ENCODE data around the gene TMEM14C. TPM values are rescaled to one million over a fixed set of nuclear protein-coding genes. Genes with fewer than 3 reads are reported as not detected.

TMEM14C gene
- total and polyA plus RNA-seq, 8 donors, result 1.4 to 139 (median 96.1) TPM

DNA sequence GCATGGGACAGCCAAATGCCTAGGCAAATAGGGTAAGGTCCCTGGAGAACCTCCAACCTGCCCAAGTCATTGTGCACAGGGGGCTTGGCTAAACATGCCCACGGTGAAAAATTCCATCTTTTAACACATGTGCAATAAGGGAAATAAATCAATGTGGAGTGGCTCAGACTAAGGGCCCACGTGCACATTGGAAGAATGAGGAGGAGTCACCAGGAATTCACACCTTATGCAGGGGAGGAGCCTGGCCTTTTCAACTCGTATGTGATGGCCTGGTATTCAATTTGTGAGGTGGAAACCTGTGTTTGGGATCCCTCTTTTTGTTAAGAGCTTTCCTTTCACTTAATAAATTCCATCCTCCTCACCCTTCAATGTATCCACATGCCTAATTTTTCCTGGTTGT lies 41.1 kb upstream of the TMEM14C start:
- H3K9me3 ChIP-seq, result no peaks in the 10 kb centered on the region
- H3K27me3 ChIP-seq, result no peaks in the 10 kb centered on the region
- no peak overlapping the region for H3K4me3 ChIP-seq
- H3K27ac ChIP-seq, result no peak overlapping the region
- intact Hi-C loops (cut with DNase I; ENCODE audit: low total_unique reads), result no loop called here
- H3K36me3 ChIP-seq, result no peaks in the 10 kb centered on the region
- no peaks in the 10 kb centered on the region for H3K4me1 ChIP-seq
- no peak for TF ChIP-seq POLR2AphosphoS5 (IDR thresholded peaks at IDR 0.05)
- TF ChIP-seq, protein P1, sequence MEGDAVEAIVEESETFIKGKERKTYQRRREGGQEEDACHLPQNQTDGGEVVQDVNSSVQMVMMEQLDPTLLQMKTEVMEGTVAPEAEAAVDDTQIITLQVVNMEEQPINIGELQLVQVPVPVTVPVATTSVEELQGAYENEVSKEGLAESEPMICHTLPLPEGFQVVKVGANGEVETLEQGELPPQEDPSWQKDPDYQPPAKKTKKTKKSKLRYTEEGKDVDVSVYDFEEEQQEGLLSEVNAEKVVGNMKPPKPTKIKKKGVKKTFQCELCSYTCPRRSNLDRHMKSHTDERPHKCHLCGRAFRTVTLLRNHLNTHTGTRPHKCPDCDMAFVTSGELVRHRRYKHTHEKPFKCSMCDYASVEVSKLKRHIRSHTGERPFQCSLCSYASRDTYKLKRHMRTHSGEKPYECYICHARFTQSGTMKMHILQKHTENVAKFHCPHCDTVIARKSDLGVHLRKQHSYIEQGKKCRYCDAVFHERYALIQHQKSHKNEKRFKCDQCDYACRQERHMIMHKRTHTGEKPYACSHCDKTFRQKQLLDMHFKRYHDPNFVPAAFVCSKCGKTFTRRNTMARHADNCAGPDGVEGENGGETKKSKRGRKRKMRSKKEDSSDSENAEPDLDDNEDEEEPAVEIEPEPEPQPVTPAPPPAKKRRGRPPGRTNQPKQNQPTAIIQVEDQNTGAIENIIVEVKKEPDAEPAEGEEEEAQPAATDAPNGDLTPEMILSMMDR (IDR thresholded peaks at IDR 0.05), result no peak
- TF ChIP-seq POLR2A (IDR thresholded peaks at IDR 0.05), result no peak
- WGBS, 5 donors, result 54 to 78% (median 73%) methylated on average over 3 of the region's 3 CpGs
- no peak for DNase-seq

DNA sequence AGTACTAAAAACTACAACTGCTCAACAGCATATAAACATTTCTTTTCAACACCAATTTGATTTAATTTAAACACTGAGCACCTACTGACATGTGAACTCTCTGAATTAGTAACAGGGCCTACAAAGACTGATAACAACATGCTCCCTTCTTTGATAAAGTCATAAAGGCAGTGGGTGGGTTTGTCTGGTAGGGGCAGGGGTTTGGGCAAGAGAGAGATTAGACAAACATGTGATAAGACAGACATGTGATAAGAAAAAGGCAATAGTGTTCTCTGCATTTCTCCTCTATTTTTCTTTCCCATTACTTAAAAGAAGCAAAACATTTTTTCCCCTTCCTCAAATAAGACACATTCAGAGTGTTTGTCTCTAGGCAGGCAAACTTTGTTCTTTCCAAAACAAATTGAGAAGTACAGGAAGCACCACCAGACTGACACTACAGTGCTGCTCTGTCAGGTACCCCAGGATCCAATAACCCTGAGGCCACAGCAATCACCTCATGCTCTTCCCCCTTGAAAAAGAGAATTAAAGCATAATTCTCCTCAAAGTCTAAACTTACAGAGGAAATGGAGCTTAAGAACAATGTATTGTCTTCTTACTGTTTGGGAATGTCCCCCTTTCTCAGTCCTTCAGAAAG lies 40.4 kb upstream of the TMEM14C start:
- intact Hi-C loops (cut with DNase I; ENCODE audit: low total_unique reads), result no loop called here
- DNase-seq, result no peak
- Histone ChIP-seq H3K27me3 (peaks cover 0 to 3% (median 0%) of the 10 kb centered on the region in 3 donors), H3K4me1 (no peaks in the 10 kb centered on the region), H3K36me3 (no peaks in the 10 kb centered on the region), H3K9me3 (no peaks in the 10 kb centered on the region), H3K4me3 (no peak overlapping the region), H3K27ac (no peak overlapping the region)
- TF ChIP-seq EP300 (IDR thresholded peaks at IDR 0.05) (no peak), POLR2A (IDR thresholded peaks at IDR 0.05) (no peak), POLR2AphosphoS5 (IDR thresholded peaks at IDR 0.05) (no peak)
- TF ChIP-seq, protein P1 (IDR thresholded peaks at IDR 0.05), result no peak

DNA sequence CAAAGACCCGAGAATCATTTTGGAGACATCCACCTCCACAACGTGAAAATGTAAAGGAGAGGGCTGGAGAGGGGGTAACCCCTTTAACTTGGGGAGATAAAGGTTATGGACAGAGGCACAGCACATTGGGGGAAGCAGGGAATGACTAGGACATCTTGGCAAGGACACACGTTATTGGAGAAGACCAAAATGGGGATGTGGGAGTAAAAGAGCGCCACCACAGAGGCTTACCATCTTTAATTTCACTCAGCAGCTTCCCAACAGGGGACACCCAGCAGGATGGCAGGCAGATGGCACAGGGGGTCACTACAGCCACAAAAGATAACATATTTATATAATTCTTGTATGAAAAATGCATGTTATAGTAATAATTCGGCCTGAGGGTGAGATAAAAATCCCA lies 38.3 kb upstream of the TMEM14C start:
- DNase-seq, result no peak
- TF ChIP-seq, protein P1 (IDR thresholded peaks at IDR 0.05), result no peak
- Histone ChIP-seq H3K27me3 (peaks cover 0 to 3% (median 0%) of the 10 kb centered on the region in 3 donors), H3K9me3 (no peaks in the 10 kb centered on the region), H3K4me1 (no peaks in the 10 kb centered on the region), H3K4me3 (no peak overlapping the region), H3K36me3 (no peaks in the 10 kb centered on the region), H3K27ac (no peak overlapping the region)
- intact Hi-C loops (cut with DNase I; ENCODE audit: low total_unique reads), result no loop called here
- 70 to 75% (median 73%) methylated on average over 5 of the region's 5 CpGs for WGBS, 5 donors

DNA sequence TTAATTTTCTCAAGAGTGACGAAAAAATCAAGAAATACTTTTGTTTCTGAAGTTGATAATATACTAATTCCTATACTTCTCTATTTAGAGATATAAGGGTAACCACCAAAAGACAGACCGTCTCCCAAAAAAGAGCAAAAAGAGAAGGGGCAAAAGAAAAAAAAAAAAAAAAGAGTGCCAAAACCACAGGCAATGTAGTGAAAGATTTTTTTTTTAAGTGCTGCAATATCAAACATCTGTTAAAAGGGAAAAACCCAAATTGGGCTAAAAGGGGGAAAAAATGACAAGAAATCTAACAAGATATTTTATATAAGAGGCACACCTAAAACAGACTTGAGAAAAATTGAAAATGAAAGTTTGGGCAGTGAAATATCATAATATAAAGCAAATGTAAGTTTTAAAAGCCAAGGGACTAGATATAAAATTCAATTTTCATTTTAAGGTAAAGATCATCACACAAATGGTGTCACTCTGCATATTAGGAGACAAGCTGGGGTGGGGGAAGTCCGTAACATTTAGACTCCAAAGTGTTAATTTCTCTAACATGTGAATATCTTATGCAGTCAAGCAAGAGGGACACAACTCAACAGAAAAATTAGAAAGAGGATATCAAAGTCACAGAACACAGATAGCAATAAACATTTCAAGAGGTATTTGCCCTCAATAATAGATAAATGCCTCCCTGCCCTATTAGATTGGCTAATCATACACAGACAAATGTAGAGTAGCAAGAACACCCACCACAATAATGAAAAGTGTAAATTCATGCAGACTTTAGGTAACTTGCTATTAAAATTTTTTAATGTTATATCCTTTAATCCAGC lies 37.6 kb upstream of the TMEM14C start:
- H3K4me3 ChIP-seq, result no peak overlapping the region
- H3K36me3 ChIP-seq, result no peaks in the 10 kb centered on the region
- no peak overlapping the region for H3K27ac ChIP-seq
- intact Hi-C loops (cut with DNase I; ENCODE audit: low total_unique reads), result no loop called here
- 68 to 88% (median 79%) methylated on average over 3 of the region's 3 CpGs for WGBS, 5 donors
- DNase-seq, result no peak
- H3K4me1 ChIP-seq, result no peaks in the 10 kb centered on the region
- TF ChIP-seq EP300 (IDR thresholded peaks at IDR 0.05), result no peak
- TF ChIP-seq POLR2AphosphoS5 (IDR thresholded peaks at IDR 0.05), result no peak
- TF ChIP-seq POLR2A (IDR thresholded peaks at IDR 0.05), result no peak
- TF ChIP-seq, protein P1 (IDR thresholded peaks at IDR 0.05), result no peak
- no peaks in the 10 kb centered on the region for H3K9me3 ChIP-seq
- peaks cover 0 to 3% (median 0%) of the 10 kb centered on the region in 3 donors for H3K27me3 ChIP-seq

Measured in stomach (tissue), 9 donors.